ENCODE measurements around the gene RBBP7.

RBBP7 gene

GRCh38 chrX:16862829-16863228 is 7.3 kb downstream of the RBBP7 start:
- no peak for DNase-seq

- no peak for DNase-seq
Measured at GRCh38 chrX:16856744-16857143, 13.4 kb downstream of the RBBP7 start.

- peak; percentile 18 for DNase-seq
Measured at GRCh38 chrX:16856076-16856404, 14.1 kb downstream of the RBBP7 start.

- no peak for DNase-seq
Measured at GRCh38 chrX:16855363-16856075, 14.6 kb downstream of the RBBP7 start.

- DNase-seq, result no peak
Measured at GRCh38 chrX:16853537-16853936, 16.6 kb downstream of the RBBP7 start.

- DNase-seq, result no peak
Measured at GRCh38 chrX:16852617-16853179, 17.5 kb downstream of the RBBP7 start.

- DNase-seq, result no peak
Measured at GRCh38 chrX:16851827-16852226, 18.3 kb downstream of the RBBP7 start.

- no peak for DNase-seq
Measured at GRCh38 chrX:16851421-16851820, 18.7 kb downstream of the RBBP7 start.

GRCh38 chrX:16848541-16848940 is 21.6 kb downstream of the RBBP7 start:
- no peak for DNase-seq

GRCh38 chrX:16845686-16846085 is 24.5 kb downstream of the RBBP7 start:
- DNase-seq, result no peak

GRCh38 chrX:16843208-16843909 is 26.8 kb downstream of the RBBP7 start:
- DNase-seq, result no peak

- DNase-seq, result no peak
Measured at GRCh38 chrX:16842684-16843083, 27.5 kb downstream of the RBBP7 start.

GRCh38 chrX:16839852-16840460 is 30.2 kb downstream of the RBBP7 start:
- DNase-seq, result no peak

- DNase-seq, result no peak
Measured at GRCh38 chrX:16839219-16839851, 30.8 kb downstream of the RBBP7 start.

GRCh38 chrX:16838202-16839066 is 31.7 kb downstream of the RBBP7 start:
- DNase-seq, result no peak

GRCh38 chrX:16836371-16836770 is 33.8 kb downstream of the RBBP7 start:
- no peak for DNase-seq

GRCh38 chrX:16834806-16835205 is 35.4 kb downstream of the RBBP7 start:
- no peak for DNase-seq

- no peak for DNase-seq
Measured at GRCh38 chrX:16832301-16832700, 37.9 kb downstream of the RBBP7 start.

- DNase-seq, result no peak
Measured at GRCh38 chrX:16828124-16828908, 41.8 kb downstream of the RBBP7 start.

- DNase-seq, result no peak
Measured at GRCh38 chrX:16827225-16827624, 42.9 kb downstream of the RBBP7 start.

- no peak for DNase-seq
Measured at GRCh38 chrX:16826207-16826606, 44.0 kb downstream of the RBBP7 start.
